Sigmoid colon (tissue), 7 donors: Measurements from ENCODE around the gene NABP2. TPM values are rescaled to one million over a fixed set of nuclear protein-coding genes. Genes with fewer than 3 reads are reported as not detected.

ENCODE experiments used
- DNase-seq: peaks from one replicate; pipeline ENCODE4 v3.0.0-alpha.2; 2019
- H3K27ac ChIP-seq, 4 donors: fragments of 200-600 bp; sonication (generic); one replicate each; pipeline ENCODE4 v1.5.1; 2016 to 2019; ENCODE audit warnings: mild to moderate bottlenecking in 1 of 4
- H3K27me3 ChIP-seq, 3 donors: fragments of 200-600 bp; sonication (generic); one replicate each; pipeline ENCODE4 v1.5.1; 2019; ENCODE audit warnings: mild to moderate bottlenecking in 1 of 3
- H3K36me3 ChIP-seq, 4 donors: fragments of 200-600 bp; sonication (generic); one replicate each; pipeline ENCODE4 v1.5.1; 2016 to 2019
- H3K4me1 ChIP-seq, 4 donors: fragments of 200-600 bp; sonication (generic); one replicate each; pipeline ENCODE4 v1.5.1; 2017 to 2019
- H3K4me3 ChIP-seq, 4 donors: fragments of 200-600 bp; sonication (generic); one replicate each; pipeline ENCODE4 v1.5.1; 2017 to 2019; ENCODE audit warnings: mild to moderate bottlenecking in 2 of 4, moderate library complexity in 1 of 4
- H3K9me3 ChIP-seq, 4 donors: fragments of 200-600 bp in 3 of 4; sonication (generic) in 3 of 4; one replicate each; pipeline versions ENCODE4 v1.5.1 to v1.6.1; 2013 to 2019
- EP300 ChIP-seq, 4 donors: sonication (generic); formaldehyde crosslinking; IDR thresholded peaks; one replicate each; pipeline ENCODE4 v1.6.1; 2017; ENCODE audit warnings: antibody characterized with exemption in 4 of 4
- POLR2A ChIP-seq, 2 donors: fragments of 450-650 bp; IDR thresholded peaks; one replicate each; pipeline ENCODE4 v1.6.1; 2016; ENCODE audit warnings: antibody characterized with exemption in 2 of 2, mild to moderate bottlenecking in 2 of 2, moderate library complexity in 2 of 2
- POLR2AphosphoS5 ChIP-seq, 4 donors: sonication (generic); formaldehyde crosslinking; IDR thresholded peaks; one replicate each; pipeline ENCODE4 v1.6.1; 2017; ENCODE audit warnings: antibody characterized with exemption in 4 of 4
- WGBS, 2 donors: extraction: QIAGEN DNeasy Blood & Tissue Kit; methylation state at CpG; one replicate each; pipeline ENCODE4 v1.1.7; 2013; 5-methylcytosine and 5-hydroxymethylcytosine counted together
- intact Hi-C: fragments of 100-400 bp; cut with DNase I; formaldehyde crosslinking; loops from one replicate; pipeline ENCODE4 v1.15.1; 2023
- polyA plus RNA-seq, 3 donors: library from polyadenylated mRNA; stranded (reverse); fragments of 200-250 nt; gene quantifications; one replicate each; pipeline ENCODE4 v1.2.3, GENCODE V29; 2013
- total RNA-seq, 4 donors: library from RNA; depleted of rRNA; stranded (reverse); fragments of >200 nt; gene quantifications; one replicate each; pipeline ENCODE4 v1.1.0, GENCODE V29; 2016
- TF ChIP-seq, protein P1 (sequence below), 4 experiments: fragments of 450-650 bp in 3 of 4; fragments of 200-600 bp in 1 of 4; IDR thresholded peaks; one replicate each; pipeline ENCODE4 v1.5.1; 2016 to 2019; ENCODE audit warnings: antibody characterized with exemption in 4 of 4, mild to moderate bottlenecking in 3 of 4, moderate library complexity in 2 of 4
- donor health status: healthy with polysubstance abuse.
- donor health status: Bipolar disorder and iron deficiency.
- donor health status: healthy.

The NABP2 gene
- total and polyA plus RNA-seq, 7 donors = 17.2 to 43.7 (median 32.6) TPM

DNA sequence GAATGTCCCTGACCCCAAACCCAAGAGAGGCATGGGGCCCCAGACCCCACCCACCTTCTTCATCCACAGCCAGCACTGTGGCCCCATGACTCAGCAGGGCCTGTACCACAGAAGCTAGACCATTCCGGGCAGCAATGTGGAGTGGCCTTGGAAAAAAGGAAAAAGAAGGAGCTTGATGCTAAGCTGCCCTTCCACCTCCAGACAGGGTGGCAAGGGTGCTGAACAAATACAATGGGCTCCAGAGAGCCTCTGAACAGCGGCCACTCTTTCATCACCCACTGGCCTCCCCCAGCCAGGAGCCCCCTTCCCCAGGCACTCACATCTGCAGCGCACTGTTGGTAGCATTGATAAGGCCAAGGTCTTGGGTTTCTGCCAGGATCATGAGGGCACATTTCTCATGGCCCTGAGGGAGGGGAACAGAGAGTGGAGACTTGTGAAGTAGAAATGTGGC is 19.6 kb downstream of the NABP2 start:
- Histone ChIP-seq H3K27ac (no peak overlapping the region), H3K36me3 (peaks cover 75 to 100% (median 83%) of the 10 kb centered on the region in 4 donors), H3K4me3 (no peak overlapping the region), H3K27me3 (no peaks in the 10 kb centered on the region), H3K4me1 (no peaks in the 10 kb centered on the region), H3K9me3 (no peaks in the 10 kb centered on the region)
- 74 to 81% methylated on average over 3 of the region's 3 CpGs for WGBS, 2 donors
- no peak for DNase-seq
- intact Hi-C loops = no loop called here
- TF ChIP-seq, protein P1, sequence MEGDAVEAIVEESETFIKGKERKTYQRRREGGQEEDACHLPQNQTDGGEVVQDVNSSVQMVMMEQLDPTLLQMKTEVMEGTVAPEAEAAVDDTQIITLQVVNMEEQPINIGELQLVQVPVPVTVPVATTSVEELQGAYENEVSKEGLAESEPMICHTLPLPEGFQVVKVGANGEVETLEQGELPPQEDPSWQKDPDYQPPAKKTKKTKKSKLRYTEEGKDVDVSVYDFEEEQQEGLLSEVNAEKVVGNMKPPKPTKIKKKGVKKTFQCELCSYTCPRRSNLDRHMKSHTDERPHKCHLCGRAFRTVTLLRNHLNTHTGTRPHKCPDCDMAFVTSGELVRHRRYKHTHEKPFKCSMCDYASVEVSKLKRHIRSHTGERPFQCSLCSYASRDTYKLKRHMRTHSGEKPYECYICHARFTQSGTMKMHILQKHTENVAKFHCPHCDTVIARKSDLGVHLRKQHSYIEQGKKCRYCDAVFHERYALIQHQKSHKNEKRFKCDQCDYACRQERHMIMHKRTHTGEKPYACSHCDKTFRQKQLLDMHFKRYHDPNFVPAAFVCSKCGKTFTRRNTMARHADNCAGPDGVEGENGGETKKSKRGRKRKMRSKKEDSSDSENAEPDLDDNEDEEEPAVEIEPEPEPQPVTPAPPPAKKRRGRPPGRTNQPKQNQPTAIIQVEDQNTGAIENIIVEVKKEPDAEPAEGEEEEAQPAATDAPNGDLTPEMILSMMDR (IDR thresholded peaks at IDR 0.05) = no peak
- TF ChIP-seq POLR2AphosphoS5 (IDR thresholded peaks at IDR 0.05) = no peak
- TF ChIP-seq EP300 (IDR thresholded peaks at IDR 0.05) = no peak
- TF ChIP-seq POLR2A (IDR thresholded peaks at IDR 0.05) = no peak

DNA sequence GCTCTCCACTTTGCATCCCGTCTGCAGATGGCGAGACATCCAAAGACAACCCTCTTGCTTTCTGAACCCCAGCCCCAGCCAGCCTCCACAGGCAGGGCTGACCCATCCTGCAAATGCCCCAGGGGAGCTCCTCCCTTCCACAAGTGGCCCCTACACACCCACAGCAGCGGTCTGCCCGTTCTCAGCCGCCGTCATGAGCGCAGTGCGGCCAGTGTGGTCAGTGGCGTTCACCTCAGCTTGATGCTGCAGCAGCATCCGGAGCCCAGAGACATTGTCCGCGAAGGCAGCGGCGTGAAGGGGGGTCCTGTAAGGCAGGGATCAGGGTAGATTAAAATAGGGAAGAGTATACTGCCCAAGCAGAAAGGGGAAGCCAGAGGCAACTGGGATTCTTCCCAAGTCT is 20.4 kb downstream of the NABP2 start:
- peaks cover 81 to 100% (median 87%) of the 10 kb centered on the region in 4 donors for H3K36me3 ChIP-seq
- no peaks in the 10 kb centered on the region for H3K9me3 ChIP-seq
- intact Hi-C loops = no loop called here
- TF ChIP-seq, protein P1 (IDR thresholded peaks at IDR 0.05) = no peak
- no peak for TF ChIP-seq EP300 (IDR thresholded peaks at IDR 0.05)
- TF ChIP-seq POLR2AphosphoS5 (IDR thresholded peaks at IDR 0.05) = no peak
- TF ChIP-seq POLR2A (IDR thresholded peaks at IDR 0.05) = no peak
- H3K27ac ChIP-seq = no peak overlapping the region
- H3K27me3 ChIP-seq = no peaks in the 10 kb centered on the region
- H3K4me3 ChIP-seq = no peak overlapping the region
- H3K4me1 ChIP-seq = no peaks in the 10 kb centered on the region
- WGBS, 2 donors = 93 to 94% methylated on average over 14 of the region's 14 CpGs
- DNase-seq = no peak

DNA sequence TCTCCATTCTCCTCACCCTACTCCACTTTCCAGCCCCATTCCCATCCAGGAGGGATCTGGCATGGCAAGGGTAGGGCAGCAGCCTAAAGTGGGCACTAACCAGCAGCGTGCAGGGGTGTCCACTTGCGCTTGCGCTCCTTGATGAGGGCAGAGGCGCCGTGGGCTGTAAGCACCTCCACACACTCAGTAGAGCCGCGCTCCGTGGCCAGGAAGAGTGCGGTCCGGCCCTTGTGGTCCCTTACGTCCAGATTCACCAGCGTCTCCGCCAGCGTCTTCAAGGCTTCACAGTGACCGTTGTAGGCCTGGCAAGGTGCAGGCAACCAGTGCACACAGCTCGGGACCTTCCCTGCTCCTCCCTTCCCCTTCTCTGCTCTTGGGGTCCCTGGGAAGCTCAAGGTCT is 23.8 kb downstream of the NABP2 start:
- no peak for TF ChIP-seq POLR2AphosphoS5 (IDR thresholded peaks at IDR 0.05)
- WGBS, 2 donors = 96 to 97% methylated on average over 16 of the region's 16 CpGs
- no peak for DNase-seq

DNA sequence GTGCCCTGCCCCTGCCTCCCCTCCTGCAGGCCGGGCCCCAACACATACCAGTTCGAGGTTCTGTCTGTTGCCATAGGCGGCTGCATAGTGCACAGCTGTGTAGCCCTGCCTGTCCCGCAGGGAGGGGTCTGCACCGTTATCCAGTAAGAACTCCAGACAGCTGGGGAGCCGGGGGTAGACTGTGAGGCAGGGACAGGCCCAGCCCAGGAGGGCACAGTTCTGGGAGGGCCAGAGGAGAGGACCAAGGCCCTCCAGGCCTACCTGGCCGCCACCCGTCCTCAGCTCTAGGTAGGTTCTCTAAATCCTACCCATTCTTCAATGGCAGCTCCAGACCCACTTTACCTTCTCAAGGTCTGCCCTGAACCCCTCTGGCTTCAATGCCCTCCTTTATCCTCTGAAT is 24.6 kb downstream of the NABP2 start:
- Histone ChIP-seq H3K4me1 (no peaks in the 10 kb centered on the region), H3K36me3 (peaks cover 83 to 100% (median 93%) of the 10 kb centered on the region in 4 donors), H3K27ac (no peak overlapping the region), H3K4me3 (no peak overlapping the region), H3K9me3 (no peaks in the 10 kb centered on the region), H3K27me3 (no peaks in the 10 kb centered on the region)
- intact Hi-C loops = no loop called here
- TF ChIP-seq POLR2A (IDR thresholded peaks at IDR 0.05) = no peak
- TF ChIP-seq POLR2AphosphoS5 (IDR thresholded peaks at IDR 0.05) = no peak
- WGBS, 2 donors = 94 to 95% methylated on average over 8 of the region's 8 CpGs
- DNase-seq = no peak

More for the DNA sequence above, 23.8 kb downstream of the NABP2 start:
- Histone ChIP-seq H3K4me3 (no peak overlapping the region), H3K4me1 (no peaks in the 10 kb centered on the region), H3K27me3 (no peaks in the 10 kb centered on the region), H3K27ac (no peak overlapping the region), H3K9me3 (no peaks in the 10 kb centered on the region), H3K36me3 (peaks cover 84 to 100% (median 93%) of the 10 kb centered on the region in 4 donors)
- intact Hi-C loops = no loop called here

DNA sequence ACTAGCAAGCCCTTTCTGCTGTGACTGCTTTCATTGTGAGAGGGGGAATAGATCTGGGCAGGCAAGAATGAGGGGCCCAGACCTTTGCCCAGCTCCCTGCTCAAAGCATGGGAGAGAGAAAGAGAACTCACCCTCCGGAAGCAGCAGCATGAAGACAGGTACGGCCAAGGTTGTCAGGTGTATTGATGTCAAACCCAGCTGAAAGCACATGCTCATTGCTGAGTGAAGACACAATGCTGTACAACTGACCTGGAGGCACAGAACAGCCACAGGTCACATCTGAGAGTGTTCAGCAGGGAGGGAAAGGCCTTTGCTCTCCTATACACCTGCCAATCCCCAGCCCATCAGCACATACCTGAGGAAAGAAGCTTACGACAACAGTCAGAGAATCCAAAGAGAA is 28.5 kb downstream of the NABP2 start:
- H3K4me1 ChIP-seq = peaks cover 0 to 19% (median 18%) of the 10 kb centered on the region in 4 donors
- WGBS, 2 donors = 96 to 97% methylated on average over 3 of the region's 3 CpGs
- H3K27me3 ChIP-seq = no peaks in the 10 kb centered on the region
- DNase-seq = no peak
- TF ChIP-seq POLR2A (IDR thresholded peaks at IDR 0.05) (no peak), EP300 (IDR thresholded peaks at IDR 0.05) (no peak), POLR2AphosphoS5 (IDR thresholded peaks at IDR 0.05) (no peak)
- TF ChIP-seq, protein P1 (IDR thresholded peaks at IDR 0.05) = no peak
- H3K4me3 ChIP-seq = no peak overlapping the region
- H3K27ac ChIP-seq = no peak overlapping the region
- intact Hi-C loops = no loop called here
- H3K36me3 ChIP-seq = peaks cover 49 to 88% (median 75%) of the 10 kb centered on the region in 4 donors
- H3K9me3 ChIP-seq = no peaks in the 10 kb centered on the region

DNA sequence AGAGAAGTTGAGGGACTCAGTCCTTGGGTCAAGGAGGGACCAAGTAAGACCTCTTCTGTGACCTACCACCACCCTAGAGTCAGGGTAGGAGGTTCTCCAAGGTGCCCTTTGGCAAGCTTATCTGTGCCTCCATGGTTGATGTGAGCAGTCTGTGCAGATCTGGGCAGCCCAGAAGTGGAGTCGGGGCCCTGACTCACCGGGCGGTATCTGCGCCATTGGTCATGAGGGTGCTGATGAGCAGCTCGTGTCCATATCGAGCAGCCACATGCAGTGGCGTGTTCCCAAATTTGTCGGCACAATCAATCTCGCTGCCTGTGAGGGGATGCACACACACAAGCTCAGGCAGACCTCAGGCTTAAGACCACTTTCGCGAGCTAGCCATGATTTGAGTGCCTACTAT is 28.9 kb downstream of the NABP2 start:
- TF ChIP-seq, protein P1 (IDR thresholded peaks at IDR 0.05) = no peak
- no peak for TF ChIP-seq POLR2A (IDR thresholded peaks at IDR 0.05)
- no peak for TF ChIP-seq EP300 (IDR thresholded peaks at IDR 0.05)
- TF ChIP-seq POLR2AphosphoS5 (IDR thresholded peaks at IDR 0.05) = no peak
- no peak for DNase-seq
- Histone ChIP-seq H3K4me1 (peaks cover 0 to 19% (median 18%) of the 10 kb centered on the region in 4 donors), H3K4me3 (no peak overlapping the region), H3K9me3 (no peaks in the 10 kb centered on the region), H3K27ac (no peak overlapping the region), H3K27me3 (no peaks in the 10 kb centered on the region), H3K36me3 (peaks cover 45 to 83% (median 70%) of the 10 kb centered on the region in 4 donors)
- WGBS, 2 donors = 91 to 97% methylated on average over 11 of the region's 11 CpGs
- intact Hi-C loops = no loop called here
